ENCODE measurements around the gene PSMB1.
"Not testable (repeated sequence)": the region's sequence is repeated elsewhere in the genome, so short reads cannot be mapped to it uniquely, and the experiment has no call there.

Gene PSMB1

GRCh38 chr6:170535004-170535403, 18.1 kb downstream of the PSMB1 start:
- DNase-seq (ENCODE audit: low read depth), result no peak

GRCh38 chr6:170533792-170534191, 19.3 kb downstream of the PSMB1 start:
- no peak for DNase-seq (ENCODE audit: low read depth)

DNA sequence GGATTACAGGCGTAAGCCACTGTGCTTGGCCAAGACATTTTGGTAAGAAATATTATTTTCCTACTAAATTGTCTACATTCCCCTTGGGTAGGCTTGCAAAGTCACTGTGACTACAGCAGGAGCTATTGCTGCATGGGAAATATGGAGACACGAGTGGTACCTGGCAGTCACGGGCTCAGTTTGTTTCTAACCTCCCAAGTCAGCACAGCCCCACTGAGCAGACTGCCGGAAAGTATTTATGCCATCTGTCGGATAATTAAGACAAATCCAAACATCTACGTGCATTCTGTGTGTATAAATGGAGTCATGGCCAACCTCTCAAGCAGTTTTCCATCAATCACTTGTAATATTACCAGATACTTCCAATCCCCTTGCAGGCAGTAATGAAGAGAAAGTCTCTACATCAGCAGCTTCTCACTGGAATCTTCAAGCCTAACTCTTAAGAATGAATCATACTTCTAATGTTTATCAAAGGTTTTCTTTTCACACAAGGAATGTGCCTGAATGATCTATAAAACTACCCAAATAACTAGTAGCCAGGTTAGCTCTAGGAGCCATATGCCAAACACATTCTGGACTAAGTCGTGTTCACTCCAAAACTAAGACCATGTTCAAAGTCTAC, 20.1 kb downstream of the PSMB1 start:
- DNase-seq (ENCODE audit: low read depth), result no peak

- DNase-seq (ENCODE audit: low read depth), result peak; percentile 45
Measured at GRCh38 chr6:170529839-170530469, 23.2 kb downstream of the PSMB1 start.

GRCh38 chr6:170527995-170528394, 25.1 kb downstream of the PSMB1 start:
- DNase-seq (ENCODE audit: low read depth), result not testable (repeated sequence)

- no peak for DNase-seq (ENCODE audit: low read depth)
Measured at GRCh38 chr6:170525795-170526194, 27.3 kb downstream of the PSMB1 start.

GRCh38 chr6:170524172-170524502, 29.0 kb downstream of the PSMB1 start:
- no peak for DNase-seq (ENCODE audit: low read depth)

GRCh38 chr6:170523256-170524171, 29.6 kb downstream of the PSMB1 start:
- DNase-seq (ENCODE audit: low read depth), result no peak

DNA sequence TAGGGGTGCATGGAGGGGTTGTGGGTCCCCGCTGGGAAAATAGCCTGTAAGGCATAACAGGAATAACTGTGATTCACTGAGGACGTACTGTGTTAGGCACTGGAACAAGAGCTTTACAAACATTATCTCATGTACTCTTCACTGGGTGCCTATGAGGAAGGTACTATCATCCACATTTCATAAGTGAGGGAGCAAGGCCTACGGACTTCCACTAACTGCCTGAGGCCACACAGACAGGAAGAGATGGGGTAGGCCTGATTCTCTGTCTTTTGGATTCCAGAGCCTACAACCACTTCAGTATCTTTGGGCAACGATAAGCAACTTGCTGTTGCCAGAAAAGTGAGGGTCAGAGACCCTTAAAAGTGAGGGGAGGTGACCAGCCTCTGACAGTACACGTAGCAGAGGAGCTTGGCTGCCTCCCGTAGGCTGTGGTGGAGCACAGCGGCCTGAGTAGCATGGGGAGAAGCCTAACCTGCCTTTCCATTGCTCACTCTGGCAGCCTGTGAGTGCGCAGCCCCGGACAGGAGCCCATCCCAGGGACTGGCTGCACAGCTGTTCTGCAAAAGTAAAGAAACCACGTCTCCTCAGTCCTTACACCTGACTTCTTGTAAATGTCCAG, 30.4 kb downstream of the PSMB1 start:
- DNase-seq (ENCODE audit: low read depth), result no peak

DNA sequence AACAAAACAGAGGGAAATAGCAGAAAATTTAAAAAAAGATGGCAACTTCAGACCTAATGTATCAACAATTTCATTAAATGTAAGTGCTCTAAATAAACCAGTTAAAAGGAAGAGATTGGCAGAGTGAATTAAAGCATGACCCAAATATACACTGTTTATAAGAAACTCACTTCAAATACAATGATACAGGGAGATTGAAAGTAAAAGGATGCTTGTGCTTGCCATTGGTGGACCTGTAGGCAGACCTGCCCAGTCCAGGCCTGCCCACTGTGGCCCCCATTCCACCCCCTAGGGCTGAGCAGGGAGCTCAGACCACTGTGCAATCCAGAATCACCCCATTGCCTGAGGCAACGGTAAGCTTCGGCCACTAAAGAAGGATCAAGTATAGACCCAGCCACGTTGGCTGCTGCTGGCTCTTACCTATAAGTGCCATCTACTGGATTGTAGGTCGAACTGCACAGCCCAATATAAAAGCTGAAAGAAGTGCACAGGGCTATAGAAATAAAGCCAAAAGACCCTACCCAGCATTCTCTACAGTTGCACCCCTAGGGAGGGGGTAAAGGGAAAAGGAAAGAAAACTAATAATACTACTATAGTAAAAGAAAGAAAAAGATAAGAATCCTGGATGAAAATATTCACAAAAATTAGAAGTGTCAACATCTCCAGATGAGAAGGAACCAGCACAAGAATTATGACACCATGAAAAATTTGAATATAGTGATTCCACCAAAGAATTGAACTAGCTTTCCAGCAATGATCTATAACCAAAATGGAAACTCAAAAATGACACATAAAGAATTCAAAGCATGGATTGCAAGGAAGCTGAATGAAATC, 36.1 kb downstream of the PSMB1 start:
- DNase-seq (ENCODE audit: low read depth), result peak; percentile 12

- no peak for DNase-seq (ENCODE audit: low read depth)
Measured at GRCh38 chr6:170514908-170515307, 38.2 kb downstream of the PSMB1 start.

- no peak for DNase-seq (ENCODE audit: low read depth)
Measured at GRCh38 chr6:170512249-170512648, 40.9 kb downstream of the PSMB1 start.

- DNase-seq (ENCODE audit: low read depth), result no peak
Measured at GRCh38 chr6:170510631-170511030, 42.5 kb downstream of the PSMB1 start.

- no peak for DNase-seq (ENCODE audit: low read depth)
Measured at GRCh38 chr6:170509723-170510018, 43.4 kb downstream of the PSMB1 start.

DNA sequence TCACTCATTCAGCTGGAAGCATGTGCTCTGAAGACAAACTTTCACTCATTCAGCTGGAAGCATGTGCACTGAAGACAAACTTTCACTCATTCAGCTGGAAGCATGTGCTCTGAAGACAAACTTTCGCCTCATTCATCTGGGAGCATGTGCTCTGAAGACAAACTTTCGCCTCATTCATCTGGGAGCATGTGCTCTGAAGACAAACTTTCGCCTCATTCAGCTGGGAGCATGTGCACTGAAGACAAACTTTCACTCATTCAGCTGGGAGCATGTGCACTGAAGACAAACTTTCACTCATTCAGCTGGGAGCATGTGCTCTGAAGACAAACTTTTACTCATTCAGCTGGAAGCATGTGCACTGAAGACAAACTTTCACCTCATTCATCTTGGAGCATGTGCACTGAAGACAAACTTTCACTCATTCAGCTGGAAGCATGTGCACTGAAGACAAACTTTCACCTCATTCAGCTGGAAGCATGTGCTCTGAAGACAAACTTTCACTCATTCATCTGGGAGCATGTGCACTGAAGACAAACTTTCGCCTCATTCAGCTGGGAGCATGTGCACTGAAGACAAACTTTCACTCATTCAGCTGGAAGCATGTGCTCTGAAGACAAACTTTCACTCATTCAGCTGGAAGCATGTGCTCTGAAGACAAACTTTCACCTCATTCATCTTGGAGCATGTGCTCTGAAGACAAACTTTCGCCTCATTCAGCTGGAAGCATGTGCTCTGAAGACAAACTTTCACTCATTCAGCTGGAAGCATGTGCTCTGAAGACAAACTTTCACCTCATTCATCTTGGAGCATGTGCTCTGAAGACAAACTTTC, 44.0 kb downstream of the PSMB1 start:
- not testable (repeated sequence) for DNase-seq (ENCODE audit: low read depth)

GRCh38 chr6:170508275-170508674, 44.8 kb downstream of the PSMB1 start:
- not testable (repeated sequence) for DNase-seq (ENCODE audit: low read depth)

DNA sequence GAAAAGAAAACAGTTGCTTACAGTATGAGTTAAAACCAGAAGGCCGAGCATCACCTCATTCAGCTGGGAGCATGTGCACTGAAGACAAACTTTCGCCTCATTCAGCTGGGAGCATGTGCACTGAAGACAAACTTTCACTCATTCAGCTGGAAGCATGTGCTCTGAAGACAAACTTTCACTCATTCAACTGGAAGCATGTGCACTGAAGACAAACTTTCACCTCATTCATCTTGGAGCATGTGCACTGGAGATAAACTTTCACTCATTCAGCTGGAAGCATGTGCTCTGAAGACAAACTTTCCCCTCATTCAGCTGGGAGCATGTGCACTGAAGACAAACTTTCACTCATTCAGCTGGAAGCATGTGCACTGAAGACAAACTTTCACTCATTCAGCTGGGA, 45.4 kb downstream of the PSMB1 start:
- DNase-seq (ENCODE audit: low read depth), result not testable (repeated sequence)

DNA sequence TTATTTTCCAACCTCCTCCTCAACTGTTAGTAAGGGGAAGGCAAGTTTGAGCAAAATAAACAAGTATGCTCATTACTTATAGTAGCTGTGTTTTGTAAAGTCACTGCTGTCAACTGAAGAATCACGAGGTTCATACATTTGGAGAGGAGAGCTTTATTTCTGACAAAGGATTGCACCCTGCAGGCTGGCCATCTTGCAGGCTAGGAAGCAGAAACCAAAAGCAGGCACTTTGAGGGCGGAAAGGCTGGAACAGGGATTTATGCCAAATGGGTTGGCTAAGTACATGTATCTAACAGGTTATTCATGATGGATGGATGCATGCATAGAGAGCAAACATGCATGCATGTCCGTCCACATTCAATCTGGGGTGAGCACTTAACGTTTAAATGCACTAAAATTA, 46.7 kb downstream of the PSMB1 start:
- DNase-seq (ENCODE audit: low read depth), result no peak

DNA sequence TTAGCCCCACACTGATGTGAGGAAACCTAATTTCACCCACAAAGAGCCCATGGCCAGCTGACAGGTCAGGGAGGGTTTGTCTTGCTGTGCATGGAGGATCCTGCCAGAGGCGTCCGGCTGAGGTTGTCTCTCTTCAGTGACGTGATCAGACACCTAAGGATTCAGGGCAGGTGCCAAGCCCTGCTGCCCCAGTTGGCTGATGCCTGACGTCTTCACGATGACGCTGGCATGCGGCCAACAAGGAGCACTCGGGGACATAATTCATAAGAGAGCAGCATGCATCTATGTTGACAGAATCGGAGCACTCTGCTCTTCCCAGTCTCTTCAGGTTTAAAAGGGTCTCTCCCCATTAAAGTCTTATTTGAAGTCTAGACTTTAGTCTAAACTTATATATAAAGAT, 47.8 kb downstream of the PSMB1 start:
- no peak for DNase-seq (ENCODE audit: low read depth)

GRCh38 chr6:170504479-170504878, 48.6 kb downstream of the PSMB1 start:
- DNase-seq (ENCODE audit: low read depth), result no peak

- DNase-seq (ENCODE audit: low read depth), result no peak
Measured at GRCh38 chr6:170503414-170503761, 49.7 kb downstream of the PSMB1 start.

Measured in activated T-cell treated with anti-CD3 and anti-CD28 coated beads for 48 hours (primary cell).